Stimulated activated CD4-positive, alpha-beta T cell treated with anti-CD3 and anti-CD28 coated beads, Interleukin-4, amount 100 ng/mL, for 1 hour (primary cell): Measurements from ENCODE around the gene RNF31.
A peak's percentile ranks its signal among the peaks of the same experiment; 100 is the strongest.

Experiments
- DNase-seq: peaks from one replicate; pipeline ENCODE4 v3.0.0-alpha.2; 2020

The RNF31 gene

DNA sequence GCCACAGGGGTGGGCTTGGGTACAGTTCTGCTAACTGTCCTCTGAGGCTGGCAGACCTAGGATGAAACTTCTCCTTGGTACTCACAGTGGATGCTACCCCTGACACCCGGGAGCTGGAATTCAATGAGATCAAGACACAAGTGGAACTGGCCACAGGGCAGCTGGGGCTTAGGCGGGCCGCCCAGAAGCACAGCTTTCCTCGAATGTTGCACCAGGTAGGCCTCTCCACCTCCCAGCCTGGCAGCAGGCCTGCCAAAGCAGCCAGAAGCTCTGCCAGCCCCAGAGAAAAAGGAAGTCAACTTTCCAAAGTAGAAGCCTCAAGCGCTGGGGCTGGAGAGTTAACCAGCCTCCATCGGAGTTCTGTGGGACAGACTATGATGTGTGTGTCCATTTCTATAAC is 30.1 kb upstream of the RNF31 start:
- DNase-seq: no peak

DNA sequence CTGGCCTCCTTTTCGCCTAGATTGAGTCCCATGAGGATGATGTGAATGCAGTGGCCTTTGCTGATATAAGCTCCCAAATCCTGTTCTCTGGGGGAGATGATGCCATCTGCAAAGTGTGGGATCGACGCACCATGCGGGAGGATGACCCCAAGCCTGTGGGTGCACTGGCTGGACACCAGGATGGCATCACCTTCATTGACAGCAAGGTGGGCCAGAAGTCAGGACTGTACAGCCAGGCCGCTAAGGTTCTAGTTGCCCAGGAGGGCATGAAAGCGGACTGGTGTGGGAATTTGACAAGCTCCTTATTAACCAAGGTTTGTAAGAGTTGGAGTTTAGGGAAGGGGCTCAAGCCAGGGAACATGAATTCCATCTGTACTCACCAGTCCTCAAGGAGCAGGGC is 27.6 kb upstream of the RNF31 start:
- no peak for DNase-seq

DNA sequence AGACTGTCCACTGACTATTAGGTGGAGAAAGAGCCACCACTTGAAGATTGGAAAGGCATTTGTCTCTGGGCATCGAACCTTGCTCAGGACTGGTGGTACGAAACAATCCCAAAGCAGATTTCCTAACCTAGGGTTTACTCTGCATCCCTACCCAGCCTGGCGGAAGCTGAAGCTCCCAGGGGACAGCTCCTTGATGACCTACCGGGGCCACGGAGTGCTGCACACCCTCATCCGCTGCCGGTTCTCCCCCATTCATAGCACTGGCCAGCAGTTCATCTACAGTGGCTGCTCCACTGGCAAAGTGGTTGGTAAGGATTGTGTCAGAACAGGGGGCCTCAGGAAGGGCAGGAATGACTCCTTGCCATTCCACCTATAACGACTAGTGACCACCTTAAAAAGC is 26.1 kb upstream of the RNF31 start:
- no peak for DNase-seq

DNA sequence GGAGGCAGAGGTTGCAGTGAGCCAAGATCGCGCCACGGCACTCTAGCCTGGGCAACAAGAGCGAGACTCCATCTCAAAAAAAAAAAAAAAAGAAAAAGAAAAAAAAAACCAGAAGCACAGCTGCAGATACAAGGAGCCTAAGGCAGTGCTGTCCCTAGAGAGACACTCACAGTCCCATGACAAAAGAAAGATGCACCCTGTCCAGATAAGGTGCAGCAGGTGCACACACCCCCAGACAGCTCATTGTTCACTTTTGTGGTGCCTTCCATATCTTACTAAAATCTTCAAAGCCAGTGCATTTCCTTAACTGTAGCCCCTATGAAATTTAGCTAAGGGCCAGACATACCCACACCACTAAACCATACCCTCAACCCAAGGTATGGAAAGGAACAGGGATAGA is 24.9 kb upstream of the RNF31 start:
- DNase-seq: no peak

DNA sequence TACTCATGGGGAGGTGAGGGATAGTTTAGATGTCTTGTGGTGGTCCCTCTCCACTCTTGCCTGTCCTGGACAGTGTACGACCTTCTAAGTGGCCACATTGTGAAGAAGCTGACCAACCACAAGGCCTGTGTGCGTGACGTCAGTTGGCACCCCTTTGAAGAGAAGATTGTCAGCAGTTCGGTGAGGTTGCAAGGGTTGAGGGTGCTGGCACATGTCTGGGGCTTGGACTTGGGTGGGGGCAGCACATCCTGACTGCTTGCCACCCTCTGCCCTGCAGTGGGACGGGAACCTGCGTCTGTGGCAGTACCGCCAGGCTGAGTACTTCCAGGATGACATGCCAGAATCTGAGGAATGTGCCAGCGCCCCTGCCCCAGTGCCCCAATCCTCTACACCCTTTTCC is 24.4 kb upstream of the RNF31 start:
- no peak for DNase-seq

DNA sequence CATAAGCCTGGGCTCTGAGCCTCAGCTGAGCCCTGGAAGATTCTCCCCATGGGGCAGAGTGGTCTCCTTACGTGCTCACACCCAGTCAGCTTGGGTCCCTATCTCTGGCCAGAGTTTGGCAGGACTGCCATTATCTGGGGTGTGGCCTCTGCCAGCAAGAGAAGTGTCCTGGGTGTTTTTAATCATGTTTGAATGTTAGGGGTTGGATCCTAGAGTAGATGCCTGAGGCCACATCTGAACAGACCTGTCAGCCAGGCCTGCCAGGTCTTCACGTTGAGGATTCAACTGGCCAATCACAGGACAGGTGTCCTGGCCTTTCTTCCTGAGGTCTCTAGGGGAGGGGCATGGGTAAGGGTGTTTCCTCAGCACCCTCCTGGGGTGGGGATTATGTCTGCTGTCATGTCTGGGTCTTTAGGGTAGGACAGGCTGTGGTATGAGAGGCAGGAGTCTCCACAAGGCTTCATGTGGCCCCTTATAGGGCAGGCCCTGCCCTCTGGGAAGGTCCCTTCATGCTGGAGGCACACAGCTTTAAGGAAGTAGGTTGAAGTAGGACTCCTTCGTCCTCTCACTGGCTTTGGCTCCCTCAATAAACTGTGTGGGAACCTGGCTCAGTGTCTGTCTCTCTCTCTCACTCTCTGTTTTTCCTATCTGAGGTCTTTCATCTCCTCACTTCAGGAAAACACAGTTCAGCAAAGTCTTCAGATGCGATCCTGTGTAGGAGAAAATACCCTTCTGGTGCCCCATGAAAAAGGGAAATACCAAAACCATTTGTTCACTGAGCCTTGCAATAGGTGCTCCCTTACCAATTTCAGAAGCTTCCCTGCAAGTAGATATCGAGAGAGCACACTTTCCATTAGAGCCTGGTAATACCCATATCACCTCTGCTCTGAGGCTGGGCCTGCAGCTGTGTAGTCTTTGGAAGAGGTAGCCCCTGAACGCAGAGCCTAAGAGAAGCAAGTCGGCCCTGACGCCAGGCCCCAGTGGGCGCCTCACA is 23.6 kb upstream of the RNF31 start:
- DNase-seq: no peak

DNA sequence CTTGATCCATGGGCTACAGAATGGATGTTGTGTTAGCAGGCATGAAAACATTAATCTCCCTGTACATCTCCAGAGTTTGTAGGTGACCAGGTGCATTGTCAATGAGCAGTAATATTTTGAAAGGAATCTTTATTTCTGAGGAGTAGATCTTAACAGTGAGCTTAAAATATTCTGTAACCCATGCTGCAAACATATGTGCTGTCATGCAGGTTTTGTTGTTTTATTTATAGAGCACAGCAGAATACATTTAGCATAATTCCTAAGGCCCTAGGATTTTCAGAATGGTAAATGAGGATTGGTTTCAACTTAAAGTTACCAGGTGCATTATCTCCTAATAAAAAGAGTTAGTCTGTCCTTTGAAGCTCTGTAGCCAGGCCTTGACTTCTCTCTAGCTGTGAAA is 20.4 kb upstream of the RNF31 start:
- DNase-seq: no peak

DNA sequence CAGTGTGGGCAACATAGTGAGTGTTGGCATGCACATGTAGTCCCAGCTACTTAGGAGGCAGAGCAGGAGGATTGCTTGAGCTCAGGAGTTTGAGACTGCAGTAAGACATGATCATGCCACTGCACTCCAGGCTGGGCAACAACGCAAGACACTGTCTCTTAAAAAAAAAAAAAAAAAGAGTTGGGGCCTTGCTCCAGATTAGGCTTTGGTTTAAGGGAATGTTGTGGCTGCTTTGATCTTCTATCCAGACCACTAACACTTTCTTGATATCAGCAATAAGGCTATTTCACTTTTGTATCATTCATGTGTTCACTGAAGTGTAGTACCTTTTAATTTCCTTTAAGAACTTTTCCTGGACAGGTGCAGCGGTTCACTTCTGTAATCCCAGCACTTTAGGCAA is 19.6 kb upstream of the RNF31 start:
- DNase-seq: no peak

DNA sequence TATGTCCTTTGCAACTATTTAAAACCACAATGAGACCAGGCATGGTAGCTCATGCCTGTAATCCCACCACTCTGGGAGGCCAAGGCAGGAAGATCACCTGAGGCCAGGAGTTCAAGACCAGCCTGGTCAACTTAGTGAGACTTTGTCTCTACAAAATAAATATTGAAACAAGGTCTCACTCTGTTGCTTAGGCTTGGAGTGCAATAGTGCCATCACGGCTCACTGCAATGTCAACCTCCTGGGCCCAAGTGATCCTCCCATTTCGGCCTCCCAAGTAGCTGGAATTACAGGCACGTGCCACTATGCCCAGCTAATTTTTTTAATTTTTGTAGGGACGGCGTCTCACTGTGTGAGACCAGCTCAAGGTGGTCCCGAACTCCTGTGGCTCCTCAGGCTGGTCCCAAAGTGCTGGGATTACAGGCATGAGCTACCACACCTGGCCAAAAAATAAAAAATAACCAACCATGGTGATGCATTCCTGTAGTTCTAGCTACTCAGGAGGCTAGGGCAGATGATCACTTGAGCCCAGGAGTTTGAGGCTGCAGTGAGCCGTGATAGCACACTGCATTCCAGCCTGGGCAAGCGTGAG is 17.8 kb upstream of the RNF31 start:
- no peak for DNase-seq

DNA sequence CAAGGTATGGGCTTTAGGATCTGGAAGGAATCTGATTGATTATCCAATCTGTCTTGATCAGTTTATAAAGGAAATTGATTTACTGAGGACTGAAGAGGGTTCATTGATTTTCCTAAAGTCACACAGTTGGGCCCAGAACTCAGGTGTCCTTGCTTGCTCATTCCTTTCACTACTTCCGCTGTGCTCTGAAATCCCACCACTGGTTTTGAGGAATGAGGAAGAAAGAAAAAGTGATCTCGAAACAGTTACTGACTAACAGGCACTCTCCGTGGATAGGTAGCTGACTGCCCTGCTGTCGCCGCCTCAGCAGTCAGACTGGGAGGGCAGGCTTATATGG is 16.9 kb upstream of the RNF31 start, which contains the start of gene FITM1:
TSS of gene FITM1 (plus strand) at position 280 of the 337 bp plus-strand sequence. CDS start 905 bp downstream, outside the sequence.
- DNase-seq: no peak

DNA sequence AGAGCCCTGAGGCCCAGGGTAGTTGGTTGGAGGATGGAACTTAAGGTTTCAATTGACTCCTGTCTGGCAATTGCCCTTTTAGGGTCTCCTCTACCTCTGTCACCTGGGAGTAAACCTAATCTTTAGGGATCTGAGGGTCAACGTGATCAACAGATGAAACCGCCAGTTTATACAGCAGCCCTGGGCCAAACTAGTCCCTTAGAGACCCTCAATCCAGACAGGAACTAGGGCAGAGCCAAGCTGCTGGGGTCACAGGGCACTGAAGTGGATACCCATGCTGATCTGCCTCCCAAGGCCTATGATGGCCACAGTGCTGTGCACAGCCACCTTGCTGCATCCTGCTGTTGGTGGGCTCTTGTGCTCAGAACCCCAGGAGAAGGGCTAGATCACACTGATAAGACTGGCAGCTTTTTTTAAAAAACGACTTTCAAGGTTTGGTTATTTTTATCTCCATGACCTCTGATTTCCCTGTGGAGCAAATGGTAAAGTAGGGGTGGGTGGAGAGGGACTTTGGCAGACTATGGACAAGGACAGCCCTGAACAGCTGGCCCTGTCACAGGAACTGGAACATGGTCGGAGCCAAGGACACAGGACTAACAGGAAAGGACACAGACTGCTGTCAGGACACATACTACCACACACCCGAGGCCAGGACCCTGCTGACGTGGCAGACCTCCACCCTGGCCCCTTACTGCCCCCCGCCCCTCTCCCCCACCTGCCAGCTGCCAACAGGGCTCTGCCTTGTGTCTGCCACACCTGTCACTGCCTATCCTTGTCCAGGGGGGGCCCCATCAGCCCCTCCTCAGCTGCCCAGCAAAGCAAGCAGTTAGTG is 16.4 kb upstream of the RNF31 start:
- DNase-seq: no peak

DNA sequence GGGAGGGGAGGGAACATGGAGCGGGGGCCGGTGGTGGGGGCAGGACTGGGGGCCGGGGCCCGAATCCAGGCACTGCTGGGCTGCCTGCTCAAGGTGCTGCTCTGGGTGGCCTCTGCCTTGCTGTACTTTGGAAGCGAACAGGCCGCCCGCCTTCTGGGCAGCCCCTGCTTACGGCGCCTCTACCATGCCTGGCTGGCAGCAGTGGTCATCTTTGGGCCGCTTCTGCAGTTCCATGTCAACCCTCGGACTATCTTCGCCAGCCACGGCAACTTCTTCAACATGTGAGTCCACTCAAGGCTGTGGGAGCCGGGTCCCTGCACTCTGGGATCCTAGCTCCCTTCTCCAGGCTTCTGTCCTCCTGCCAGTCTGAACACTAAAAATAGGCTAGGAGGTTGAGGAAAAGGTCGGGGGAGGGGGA is 15.7 kb upstream of the RNF31 start:
- DNase-seq: no peak

DNA sequence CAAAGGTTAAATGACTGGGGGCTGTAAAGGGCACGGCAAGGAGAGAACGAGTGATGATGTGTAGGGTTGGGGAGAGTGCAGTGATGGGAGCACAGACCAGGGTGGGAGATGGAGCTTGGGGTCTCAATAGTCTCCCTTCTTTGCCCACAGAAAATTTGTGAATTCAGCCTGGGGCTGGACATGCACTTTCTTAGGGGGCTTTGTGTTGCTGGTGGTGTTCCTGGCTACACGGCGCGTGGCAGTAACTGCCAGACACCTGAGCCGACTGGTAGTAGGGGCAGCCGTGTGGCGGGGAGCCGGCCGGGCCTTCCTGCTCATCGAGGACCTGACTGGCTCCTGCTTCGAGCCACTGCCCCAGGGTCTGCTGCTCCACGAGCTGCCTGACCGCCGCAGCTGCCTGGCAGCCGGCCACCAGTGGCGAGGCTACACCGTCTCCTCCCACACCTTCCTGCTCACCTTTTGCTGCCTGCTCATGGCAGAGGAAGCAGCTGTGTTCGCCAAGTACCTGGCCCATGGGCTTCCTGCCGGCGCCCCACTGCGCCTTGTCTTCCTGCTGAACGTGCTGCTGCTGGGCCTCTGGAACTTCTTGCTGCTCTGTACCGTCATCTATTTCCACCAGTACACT is 15.1 kb upstream of the RNF31 start:
- peak; percentile 30 for DNase-seq

DNA sequence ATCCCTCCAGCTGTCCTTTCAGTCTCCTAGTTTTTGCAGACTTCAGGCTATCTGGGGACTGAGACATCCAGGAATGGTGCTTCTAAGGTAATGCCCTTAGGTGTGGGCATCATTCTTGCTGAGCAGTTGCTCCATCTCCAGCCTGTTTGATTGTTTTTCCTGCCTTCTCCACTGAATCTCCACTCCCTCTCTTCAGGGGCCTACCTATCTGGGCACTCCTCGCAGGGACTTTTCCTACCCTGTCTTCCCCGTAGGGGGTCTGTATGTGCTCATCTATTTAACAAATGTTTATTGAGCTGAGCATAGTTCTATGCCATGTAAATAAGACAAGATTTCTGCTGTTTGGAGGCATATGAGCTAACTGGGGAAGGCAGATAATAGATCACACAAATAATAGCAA is 14.3 kb upstream of the RNF31 start:
- DNase-seq: no peak

DNA sequence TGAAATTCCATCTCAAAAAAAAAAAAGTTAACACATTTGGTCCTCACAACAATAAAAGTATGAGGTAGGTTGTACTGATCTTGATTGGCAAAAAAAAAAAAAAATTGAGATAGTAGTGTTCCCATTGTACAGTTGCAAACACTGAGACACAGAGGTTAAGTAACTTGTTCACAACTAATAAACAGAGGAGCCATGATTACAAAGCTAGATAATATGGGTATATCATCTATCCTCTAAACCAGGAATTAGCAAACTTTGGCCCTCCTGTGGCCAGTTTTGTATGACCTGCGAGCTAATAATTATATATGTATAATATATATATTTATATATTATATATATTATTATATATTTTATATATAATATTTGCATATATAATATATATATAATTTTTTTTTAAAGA is 13.6 kb upstream of the RNF31 start:
- DNase-seq: no peak

DNA sequence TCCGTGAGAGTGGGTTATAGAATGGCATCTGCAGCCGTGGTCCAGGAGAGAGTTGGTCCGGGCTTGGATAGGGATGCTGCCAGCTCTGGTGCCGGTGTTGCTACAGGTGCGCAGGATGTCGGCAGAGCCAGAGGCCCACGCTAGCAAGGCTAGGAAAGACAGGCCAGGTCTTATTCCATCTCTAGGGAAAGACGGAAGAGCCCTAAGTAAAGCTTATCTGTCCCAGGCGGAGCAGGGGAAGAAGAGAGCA is 11.8 kb upstream of the RNF31 start:
- DNase-seq: no peak

DNA sequence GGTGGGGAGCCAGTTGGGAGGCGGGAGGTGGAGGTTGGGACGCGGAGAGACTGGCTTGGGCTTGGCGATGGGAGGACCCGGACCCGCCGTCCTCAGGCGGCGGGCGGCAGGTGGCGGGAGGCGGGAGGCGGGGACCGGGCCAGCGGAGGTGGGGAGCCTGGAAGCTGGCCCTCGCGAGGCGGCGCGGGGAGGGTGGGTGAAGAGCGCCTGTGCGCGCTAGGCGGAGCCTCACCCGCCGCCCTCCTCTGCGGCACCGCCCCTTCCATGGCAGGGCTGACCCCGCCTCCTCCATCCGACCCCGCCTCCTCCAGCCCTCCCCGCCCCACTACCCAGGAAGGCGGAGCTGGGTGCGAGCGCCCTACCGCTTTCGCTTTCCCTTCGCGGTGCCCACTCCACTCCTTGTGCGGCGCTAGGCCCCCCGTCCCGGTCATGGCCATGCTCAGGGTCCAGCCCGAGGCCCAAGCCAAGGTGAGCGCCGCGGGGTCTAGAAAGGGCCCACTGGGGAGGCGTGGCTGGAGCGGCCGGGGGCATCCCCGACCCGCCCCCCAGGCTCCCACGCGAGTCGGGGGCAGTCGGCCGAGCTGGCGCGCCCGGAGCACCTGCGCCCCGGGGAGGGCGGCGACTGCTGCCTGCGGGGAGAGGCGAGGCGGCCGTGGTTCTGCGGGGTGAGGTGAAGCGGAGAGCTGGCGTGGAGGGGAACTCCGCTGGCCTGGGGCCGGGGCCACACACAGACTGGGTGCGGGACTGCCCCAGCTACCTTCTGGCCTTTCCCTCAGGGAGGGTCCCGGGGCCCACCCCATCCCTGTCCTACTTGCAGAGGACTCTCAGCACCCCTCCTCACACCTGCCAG is 11.2 kb upstream of the RNF31 start, which contains the start of gene PSME1:
TSS of gene PSME1 (plus strand) at position 361 of the 850 bp plus-strand sequence. CDS start at position 430, 69 bp downstream.
- DNase-seq: peak; percentile 94

DNA sequence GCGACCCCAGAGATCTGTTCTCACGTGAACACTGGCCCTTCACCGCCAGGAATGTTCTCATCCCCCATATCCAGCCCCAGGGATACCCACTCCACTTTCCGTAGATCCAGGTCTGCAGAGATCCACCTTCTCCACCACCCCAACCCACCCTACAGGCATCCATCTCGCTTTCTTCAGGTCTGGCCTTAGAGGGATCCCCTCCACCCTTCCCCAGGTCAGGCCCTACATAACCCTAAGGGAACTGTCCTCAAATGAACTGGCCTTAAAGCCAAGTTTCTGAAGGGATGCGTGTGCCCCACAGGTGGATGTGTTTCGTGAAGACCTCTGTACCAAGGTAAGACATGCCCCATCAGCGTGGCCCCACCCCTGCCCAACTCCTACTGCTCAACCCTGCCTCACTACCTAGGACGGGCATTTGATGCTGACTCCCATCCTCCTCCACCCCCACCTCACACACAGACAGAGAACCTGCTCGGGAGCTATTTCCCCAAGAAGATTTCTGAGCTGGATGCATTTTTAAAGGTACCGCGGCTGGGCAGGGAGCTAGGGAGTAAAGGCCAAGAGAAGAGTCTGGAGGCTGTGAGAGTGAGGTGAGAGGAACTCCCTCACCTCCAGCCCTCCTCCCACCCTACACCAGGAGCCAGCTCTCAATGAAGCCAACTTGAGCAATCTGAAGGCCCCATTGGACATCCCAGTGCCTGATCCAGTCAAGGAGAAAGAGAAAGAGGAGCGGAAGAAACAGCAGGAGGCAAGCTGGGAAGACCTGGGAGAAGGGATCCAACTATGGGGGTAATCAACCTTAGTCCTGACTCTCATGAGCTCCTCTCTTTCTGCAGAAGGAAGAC is 10.4 kb upstream of the RNF31 start:
- peak; percentile 24 for DNase-seq

DNA sequence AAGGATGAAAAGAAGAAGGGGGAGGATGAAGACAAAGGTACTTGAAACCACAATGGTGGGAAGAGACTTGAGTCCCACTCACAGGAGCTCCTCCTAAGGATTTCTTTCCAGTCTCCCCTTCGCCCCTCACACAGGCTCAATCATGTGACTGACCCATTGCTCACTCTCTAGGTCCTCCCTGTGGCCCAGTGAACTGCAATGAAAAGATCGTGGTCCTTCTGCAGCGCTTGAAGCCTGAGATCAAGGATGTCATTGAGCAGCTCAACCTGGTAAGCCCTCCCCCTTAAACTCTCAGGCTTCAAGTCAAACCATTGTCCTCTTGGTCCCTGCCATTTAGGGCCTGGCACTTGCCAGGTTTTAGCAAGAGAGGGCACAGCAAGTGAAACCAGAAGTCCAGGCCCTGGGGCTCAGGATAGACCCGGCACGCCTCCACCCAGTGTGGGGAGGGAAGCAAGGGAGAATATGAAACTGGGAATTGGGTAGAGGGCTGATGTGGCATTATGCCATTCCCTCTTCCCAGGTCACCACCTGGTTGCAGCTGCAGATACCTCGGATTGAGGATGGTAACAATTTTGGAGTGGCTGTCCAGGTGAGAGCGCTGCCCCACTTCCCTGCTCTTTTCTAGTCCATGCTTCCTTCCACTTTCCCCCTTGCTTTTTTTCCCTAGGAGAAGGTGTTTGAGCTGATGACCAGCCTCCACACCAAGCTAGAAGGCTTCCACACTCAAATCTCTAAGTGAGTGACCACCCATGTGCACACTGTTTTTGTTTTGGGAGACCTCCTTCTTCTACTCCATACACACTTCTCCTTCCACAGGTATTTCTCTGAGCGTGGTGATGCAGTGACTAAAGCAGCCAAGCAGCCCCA is 9.5 kb upstream of the RNF31 start:
- no peak for DNase-seq
